Ovary (tissue), 3 donors: ENCODE results near the gene PLXNA4.

Source experiments
- POLR2A ChIP-seq: fragments of 450-650 bp; IDR thresholded peaks from one replicate; pipeline ENCODE4 v1.6.1; 2017; ENCODE audit warnings: antibody characterized with exemption, mild to moderate bottlenecking, moderate library complexity
- TF ChIP-seq, protein P1 (sequence below), 3 donors: fragments of 450-650 bp in 2 of 3; fragments of 200-600 bp in 1 of 3; IDR thresholded peaks; one replicate each; pipeline versions ENCODE4 v1.5.1 to v1.8.0; 2016 to 2022; ENCODE audit warnings: antibody characterized with exemption in 3 of 3, mild to moderate bottlenecking in 1 of 3
- donor health status: DM: no; HTN: no; CAD: no.

- TF ChIP-seq, protein P1, sequence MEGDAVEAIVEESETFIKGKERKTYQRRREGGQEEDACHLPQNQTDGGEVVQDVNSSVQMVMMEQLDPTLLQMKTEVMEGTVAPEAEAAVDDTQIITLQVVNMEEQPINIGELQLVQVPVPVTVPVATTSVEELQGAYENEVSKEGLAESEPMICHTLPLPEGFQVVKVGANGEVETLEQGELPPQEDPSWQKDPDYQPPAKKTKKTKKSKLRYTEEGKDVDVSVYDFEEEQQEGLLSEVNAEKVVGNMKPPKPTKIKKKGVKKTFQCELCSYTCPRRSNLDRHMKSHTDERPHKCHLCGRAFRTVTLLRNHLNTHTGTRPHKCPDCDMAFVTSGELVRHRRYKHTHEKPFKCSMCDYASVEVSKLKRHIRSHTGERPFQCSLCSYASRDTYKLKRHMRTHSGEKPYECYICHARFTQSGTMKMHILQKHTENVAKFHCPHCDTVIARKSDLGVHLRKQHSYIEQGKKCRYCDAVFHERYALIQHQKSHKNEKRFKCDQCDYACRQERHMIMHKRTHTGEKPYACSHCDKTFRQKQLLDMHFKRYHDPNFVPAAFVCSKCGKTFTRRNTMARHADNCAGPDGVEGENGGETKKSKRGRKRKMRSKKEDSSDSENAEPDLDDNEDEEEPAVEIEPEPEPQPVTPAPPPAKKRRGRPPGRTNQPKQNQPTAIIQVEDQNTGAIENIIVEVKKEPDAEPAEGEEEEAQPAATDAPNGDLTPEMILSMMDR (IDR thresholded peaks at IDR 0.05), result no peak
- TF ChIP-seq POLR2A, result no peak
These were observed 24.8 kb downstream of the PLXNA4 start for GRCh38 chr7:132551439-132551838.
